Muscle of leg (tissue), 11 donors: Measurements from ENCODE around the gene COL5A2. TPM values are rescaled to one million over a fixed set of nuclear protein-coding genes. Genes with fewer than 3 reads are reported as not detected.

Source experiments
- DNase-seq: peaks from one replicate; pipeline ENCODE4 v3.0.0; 2013
- H3K27ac ChIP-seq: one replicate; pipeline ENCODE4 v1.5.1; 2013; ENCODE audit warnings: mild to moderate bottlenecking, low read length, control low read depth
- H3K27me3 ChIP-seq: one replicate; pipeline ENCODE4 v1.6.1; 2013; ENCODE audit warnings: low read length; ENCODE audit not compliant: control insufficient read depth, insufficient read depth
- H3K36me3 ChIP-seq: one replicate; pipeline ENCODE4 v1.6.1; 2013; ENCODE audit warnings: low read length; ENCODE audit not compliant: control insufficient read depth, insufficient read depth
- H3K4me1 ChIP-seq: one replicate; pipeline ENCODE4 v1.6.1; 2013; ENCODE audit warnings: low read length; ENCODE audit not compliant: control insufficient read depth, insufficient read depth
- H3K4me3 ChIP-seq: one replicate; pipeline ENCODE4 v1.5.1; 2013; ENCODE audit warnings: low read length, control low read depth
- H3K9me3 ChIP-seq: replicated peaks from 2 replicates; pipeline ENCODE4 v1.6.1; 2013; ENCODE audit warnings: low read depth, low read length; ENCODE audit not compliant: control insufficient read depth
- WGBS: methylation state at CpG from one replicate; pipeline ENCODE4 v1.1.5; 2013; ENCODE audit warnings: missing lambda C conversion rate; ENCODE audit not compliant: insufficient coverage; 5-methylcytosine and 5-hydroxymethylcytosine counted together
- polyA plus RNA-seq, 8 donors: library from polyadenylated mRNA; unstranded; fragments of 120-200 nt; gene quantifications; one replicate each; pipeline versions ENCODE4 v1.2.1 to v1.2.3, GENCODE V29; 2013; ENCODE audit warnings: inconsistent platforms in 1 of 8, low replicate concordance in 1 of 8; ENCODE audit not compliant: insufficient read length in 8 of 8, insufficient read depth in 1 of 8
- total RNA-seq: library from RNA; stranded (reverse); fragments of 120-200 nt; gene quantifications from one replicate; pipeline ENCODE4 v1.2.4, GENCODE V29; 2013

COL5A2 gene
- total and polyA plus RNA-seq, 9 donors = 297 to 792 (median 487) TPM

DNA sequence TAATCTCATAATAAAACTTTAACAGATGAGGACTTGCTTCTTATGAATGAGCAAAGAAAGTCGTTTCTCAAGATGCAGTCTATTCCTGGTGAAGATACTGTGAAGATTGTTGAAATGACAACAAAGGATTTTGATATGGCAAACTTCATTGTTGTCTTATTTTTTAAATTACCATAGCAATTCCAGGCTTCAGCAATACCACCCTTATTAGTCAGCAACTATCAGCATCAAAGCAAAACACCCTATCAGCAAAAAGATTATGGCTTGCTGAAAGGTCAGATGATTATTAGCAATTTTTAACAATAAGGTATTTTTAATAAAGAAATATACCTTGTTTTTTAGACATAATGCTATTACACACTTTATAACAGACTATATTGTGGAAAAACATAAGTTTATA is 88.3 kb downstream of the COL5A2 start:
- H3K27ac ChIP-seq = no peak overlapping the region
- no peak overlapping the region for H3K4me3 ChIP-seq
- DNase-seq = no peak
- H3K4me1 ChIP-seq = peaks cover 2% of the 10 kb centered on the region
- no peaks in the 10 kb centered on the region for H3K9me3 ChIP-seq
- H3K36me3 ChIP-seq = peaks cover 10% of the 10 kb centered on the region
- H3K27me3 ChIP-seq = no peaks in the 10 kb centered on the region
- no CpG with 5 or more reads among the region's 1 CpG for WGBS

GRCh38 chr2:189088591-189089205 is 90.9 kb downstream of the COL5A2 start:
- peak overlapping the region; percentile 9 for H3K27ac ChIP-seq
- H3K36me3 ChIP-seq = peaks cover 10% of the 10 kb centered on the region
- no peak overlapping the region for H3K4me3 ChIP-seq
- peak; percentile 69 for DNase-seq
- H3K9me3 ChIP-seq = no peaks in the 10 kb centered on the region
- no CpG with 5 or more reads among the region's 3 CpGs for WGBS
- no peaks in the 10 kb centered on the region for H3K27me3 ChIP-seq
- peaks cover 2% of the 10 kb centered on the region for H3K4me1 ChIP-seq

GRCh38 chr2:189086710-189087109 is 92.9 kb downstream of the COL5A2 start:
- Histone ChIP-seq H3K27me3 (no peaks in the 10 kb centered on the region), H3K36me3 (peaks cover 11% of the 10 kb centered on the region), H3K4me1 (peaks cover 5% of the 10 kb centered on the region), H3K4me3 (no peak overlapping the region), H3K9me3 (no peaks in the 10 kb centered on the region), H3K27ac (peak overlapping the region; percentile 45)
- peak; percentile 79 for DNase-seq
- no CpG with 5 or more reads among the region's 2 CpGs for WGBS

DNA sequence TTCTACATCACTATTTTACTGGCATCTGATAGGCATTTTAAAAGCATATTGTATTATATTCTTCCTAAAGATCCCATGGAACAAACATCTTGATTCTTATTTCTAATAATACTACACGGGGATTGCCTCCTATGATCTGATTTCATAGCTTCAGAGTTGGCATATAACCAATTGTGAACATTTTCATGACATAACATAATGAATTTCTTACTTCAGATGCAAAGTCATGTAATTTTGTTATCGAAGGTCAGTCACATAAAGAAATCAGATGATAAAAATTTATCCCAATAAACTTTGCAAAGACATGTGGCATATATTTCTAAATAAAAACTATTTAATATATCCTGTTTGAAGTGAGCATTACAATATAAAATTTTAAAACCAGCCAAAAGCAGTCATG is 93.3 kb downstream of the COL5A2 start:
- Histone ChIP-seq H3K27me3 (no peaks in the 10 kb centered on the region), H3K4me3 (no peak overlapping the region), H3K36me3 (peaks cover 11% of the 10 kb centered on the region), H3K4me1 (peaks cover 5% of the 10 kb centered on the region), H3K27ac (peak overlapping the region; percentile 45), H3K9me3 (no peaks in the 10 kb centered on the region)
- no CpG with 5 or more reads among the region's 2 CpGs for WGBS
- peak; percentile 52 for DNase-seq

DNA sequence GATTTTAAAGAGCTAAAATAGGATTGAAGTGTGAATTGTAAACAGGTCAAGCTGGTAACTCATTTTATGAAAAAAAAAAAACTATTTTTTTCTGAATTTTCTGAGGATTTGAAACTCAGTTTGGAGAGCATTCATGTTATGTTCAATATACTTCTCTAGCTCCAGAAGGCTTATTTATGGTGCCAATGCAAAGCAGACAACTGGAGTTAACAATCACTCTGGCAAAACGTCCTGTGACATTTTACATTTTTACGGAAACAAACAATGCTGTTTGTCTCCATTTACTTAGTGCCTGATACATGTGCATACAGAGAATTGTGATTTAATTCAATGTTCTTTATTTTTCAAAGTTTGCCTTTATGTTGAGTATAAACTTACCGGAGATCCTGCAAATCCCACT is 96.0 kb downstream of the COL5A2 start:
- Histone ChIP-seq H3K4me3 (no peak overlapping the region), H3K27me3 (no peaks in the 10 kb centered on the region), H3K36me3 (peaks cover 7% of the 10 kb centered on the region), H3K27ac (peak overlapping the region; percentile 77), H3K4me1 (peaks cover 5% of the 10 kb centered on the region), H3K9me3 (no peaks in the 10 kb centered on the region)
- WGBS = no CpG with 5 or more reads among the region's 3 CpGs
- DNase-seq = no peak

DNA sequence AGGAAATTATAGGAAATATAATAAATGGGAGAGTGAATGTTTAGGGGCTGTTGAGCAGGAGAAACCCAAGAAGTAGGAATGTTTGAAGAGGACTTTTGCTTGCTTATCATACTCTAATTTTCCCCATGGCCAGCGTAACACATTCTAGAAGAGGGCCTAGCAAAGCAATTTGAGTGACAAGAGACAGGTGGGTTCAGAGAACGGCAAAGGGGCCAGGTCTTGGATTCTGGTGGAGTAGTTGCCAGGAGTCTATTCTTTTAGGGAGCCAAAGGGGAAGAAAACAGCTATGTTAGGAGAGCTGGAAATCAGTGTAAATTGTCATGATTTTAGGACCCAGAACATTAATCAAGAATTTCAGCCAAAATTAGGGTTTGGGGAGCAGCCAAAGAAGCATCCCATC is 96.5 kb downstream of the COL5A2 start:
- Histone ChIP-seq H3K9me3 (no peaks in the 10 kb centered on the region), H3K27me3 (no peaks in the 10 kb centered on the region), H3K27ac (peak overlapping the region; percentile 77), H3K36me3 (peaks cover 7% of the 10 kb centered on the region), H3K4me3 (no peak overlapping the region), H3K4me1 (peaks cover 5% of the 10 kb centered on the region)
- peak; percentile 76 for DNase-seq
- 50% methylated on average over 1 of the region's 2 CpGs for WGBS

- WGBS = no CpG with 5 or more reads among the region's 3 CpGs
- Histone ChIP-seq H3K36me3 (peaks cover 9% of the 10 kb centered on the region), H3K27ac (peak overlapping the region; percentile 77)
Measured at GRCh38 chr2:189082376-189082975, 97.1 kb downstream of the COL5A2 start.

DNA sequence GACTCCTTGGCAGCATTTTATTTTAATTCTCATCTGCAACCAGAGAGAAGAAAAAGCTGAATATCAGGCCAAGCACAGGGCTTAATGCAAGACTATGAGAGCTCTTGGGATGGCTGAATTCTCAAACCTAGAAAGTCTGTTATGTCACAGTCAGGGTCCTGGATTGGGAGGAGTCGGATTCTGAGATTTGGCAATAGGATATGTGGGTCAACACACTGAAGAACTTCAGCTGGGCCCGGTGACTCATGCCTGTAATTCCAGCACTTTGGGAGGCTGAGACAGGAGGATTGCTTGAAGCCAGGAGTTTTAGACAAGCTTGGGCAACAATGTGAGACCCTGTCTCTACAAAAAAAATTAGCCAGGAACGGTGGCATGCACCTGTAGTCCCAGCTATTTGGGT is 103.0 kb downstream of the COL5A2 start:
- H3K9me3 ChIP-seq = no peaks in the 10 kb centered on the region
- H3K36me3 ChIP-seq = peaks cover 24% of the 10 kb centered on the region
- peak; percentile 46 for DNase-seq
- H3K4me1 ChIP-seq = no peaks in the 10 kb centered on the region
- H3K27me3 ChIP-seq = no peaks in the 10 kb centered on the region
- 69% methylated on average over 3 of the region's 3 CpGs for WGBS
- H3K4me3 ChIP-seq = no peak overlapping the region
- no peak overlapping the region for H3K27ac ChIP-seq

More at GRCh38 chr2:189082376-189082975, 97.1 kb downstream of the COL5A2 start:
- peaks cover 5% of the 10 kb centered on the region for H3K4me1 ChIP-seq
- H3K4me3 ChIP-seq = no peak overlapping the region
- H3K9me3 ChIP-seq = no peaks in the 10 kb centered on the region
- peak; percentile 97 for DNase-seq
- H3K27me3 ChIP-seq = no peaks in the 10 kb centered on the region

DNA sequence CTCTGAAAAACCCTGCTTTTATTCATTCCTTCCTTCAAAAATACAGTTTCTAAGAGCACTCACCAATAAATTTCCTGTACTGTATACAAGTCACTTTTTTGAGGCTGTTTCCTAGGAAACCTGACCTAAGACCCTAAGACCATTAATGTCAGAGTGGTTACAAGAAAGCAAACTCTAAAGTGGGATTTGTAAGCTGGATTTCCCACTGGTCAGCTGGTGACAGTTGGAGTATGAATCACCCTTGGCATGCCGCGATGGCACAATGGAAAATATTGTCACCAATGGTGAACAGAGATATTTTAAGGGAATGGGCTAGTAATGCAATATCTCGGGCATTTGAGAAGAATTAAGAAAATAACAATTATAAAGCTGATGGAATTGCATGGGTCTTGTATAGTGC is 103.4 kb downstream of the COL5A2 start:
- no peak overlapping the region for H3K27ac ChIP-seq
- H3K4me1 ChIP-seq = no peaks in the 10 kb centered on the region
- H3K9me3 ChIP-seq = no peaks in the 10 kb centered on the region
- no peaks in the 10 kb centered on the region for H3K27me3 ChIP-seq
- no peak overlapping the region for H3K4me3 ChIP-seq
- 90% methylated on average over 3 of the region's 3 CpGs for WGBS
- peaks cover 26% of the 10 kb centered on the region for H3K36me3 ChIP-seq
- DNase-seq = no peak

GRCh38 chr2:189074506-189074905 is 105.1 kb downstream of the COL5A2 start:
- H3K4me3 ChIP-seq = no peak overlapping the region
- no peaks in the 10 kb centered on the region for H3K27me3 ChIP-seq
- H3K4me1 ChIP-seq = no peaks in the 10 kb centered on the region
- H3K36me3 ChIP-seq = peaks cover 31% of the 10 kb centered on the region
- whole genome bisulfite sequencing = 46% methylated on average over 3 of the region's 3 CpGs
- no peaks in the 10 kb centered on the region for H3K9me3 ChIP-seq
- DNase-seq = no peak
- H3K27ac ChIP-seq = no peak overlapping the region
